ENCODE measurements around the gene PXDN. TPM values are rescaled to one million over a fixed set of nuclear protein-coding genes. Genes with fewer than 3 reads are reported as not detected.
A peak's percentile ranks its signal among the peaks of the same experiment; 100 is the strongest.

Gene PXDN
- total and polyA plus RNA-seq, 2 donors (not counting 3 experiments of a cell fraction or from before 2014, with no cell fraction given) = 231 to 308 TPM

DNA sequence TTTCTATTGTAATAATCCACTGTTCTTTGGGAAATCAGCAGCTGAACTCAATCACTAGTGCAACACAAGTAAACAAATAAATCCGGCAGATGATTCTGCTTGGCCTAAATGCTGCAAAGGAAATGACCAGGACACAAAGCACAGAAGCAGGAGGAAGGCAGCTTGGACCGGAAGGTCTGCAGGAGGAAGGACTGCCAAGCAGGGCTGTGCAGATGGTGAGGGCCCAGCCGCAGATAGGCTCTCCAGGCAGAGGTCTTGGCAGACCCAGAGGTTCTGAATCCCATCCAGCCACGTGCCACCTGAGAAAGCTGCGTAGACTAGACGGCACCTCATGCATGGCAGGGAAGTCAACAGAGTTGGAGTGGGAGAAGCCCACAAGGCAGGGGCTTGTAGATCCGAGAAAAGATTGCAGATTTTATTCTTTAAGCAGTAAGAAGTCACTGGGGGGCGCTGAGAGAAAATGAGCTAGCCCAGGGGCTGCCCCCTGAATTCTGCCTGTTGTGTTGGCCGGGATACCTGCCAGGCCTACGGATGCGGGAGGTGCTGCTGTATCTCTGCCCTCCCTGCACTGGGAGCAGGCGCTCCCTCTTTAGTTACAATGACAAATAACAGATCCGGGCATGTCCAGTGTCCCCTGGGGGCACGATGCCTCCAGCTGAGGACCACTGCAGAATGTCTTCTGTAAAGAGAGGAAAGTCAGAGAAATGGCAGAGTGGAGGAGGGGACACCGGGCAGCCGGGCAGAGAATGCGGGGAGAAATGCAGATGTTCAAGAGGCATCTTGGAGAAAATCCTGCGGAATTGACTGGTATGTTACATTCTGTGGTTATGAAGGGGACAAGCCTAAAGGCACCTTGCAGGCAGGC is 153.5 kb downstream of the PXDN start:
- Histone ChIP-seq H3K27me3 (ENCODE audit: control insufficient read depth in 2 of 2, insufficient read depth in 2 of 2, low read length in 2 of 2) (no peaks in the 10 kb centered on the region), H3K27ac (ENCODE audit: insufficient read depth, low read depth, low read length) (peak overlapping the region; percentile 67), H3K36me3 (ENCODE audit: control insufficient read depth in 2 of 2, extremely low read depth in 1 of 2, insufficient read depth in 2 of 2, low read length in 2 of 2) (no peaks in the 10 kb centered on the region), H3K9me1 (replicated peaks; ENCODE audit: control insufficient read depth, extremely low read depth, insufficient read depth, low read length) (no peaks in the 10 kb centered on the region), H3K4me1 (ENCODE audit: control insufficient read depth, extremely low read depth, insufficient read depth, low read length) (peaks cover 12% of the 10 kb centered on the region), H2AFZ (ENCODE audit: low read depth, low read length) (peak overlapping the region; percentile 48), H3K4me2 (ENCODE audit: insufficient read depth, low read length) (no peak overlapping the region), H3K9me3 (replicated peaks; ENCODE audit: control insufficient read depth, insufficient read depth, low read length) (no peaks in the 10 kb centered on the region), H3K9ac (replicated peaks; ENCODE audit: extremely low read depth, insufficient read depth, low read length) (peak overlapping the region; percentile 30), H3K4me3 (replicated peaks in 1 of 3; ENCODE audit: insufficient read depth in 1 of 3, low read depth in 1 of 3, low read length in 3 of 3) (no peak overlapping the region), H4K20me1 (replicated peaks; ENCODE audit: control insufficient read depth, extremely low read depth, insufficient read depth, low read length) (no peaks in the 10 kb centered on the region), H3K79me2 (ENCODE audit: control insufficient read depth, insufficient read depth, low read length) (no peaks in the 10 kb centered on the region)
- dilution Hi-C loops (cut with MboI; ENCODE audit: extremely low pct_ligation_motif_present, low sequenced_read_pairs) (no loop called here), intact Hi-C loops (cut with micrococcal nuclease) (loop anchor here (5.0 kb wide), 2 partner anchors 51 to 96 kb away; no protein-coding TSS in a partner anchor)
- no TSS peak for BruUV-seq (replicated peaks)
- FAIRE-seq (peak; percentile 88), DNase-seq (ENCODE audit: low read depth, low spot score) (peak; percentile 31)
- TF ChIP-seq, protein P1, sequence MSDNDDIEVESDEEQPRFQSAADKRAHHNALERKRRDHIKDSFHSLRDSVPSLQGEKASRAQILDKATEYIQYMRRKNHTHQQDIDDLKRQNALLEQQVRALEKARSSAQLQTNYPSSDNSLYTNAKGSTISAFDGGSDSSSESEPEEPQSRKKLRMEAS (IDR thresholded peaks at IDR 0.05; ENCODE audit: insufficient read depth, insufficient read length) = peak; percentile 40
- peak; percentile 19 for TF ChIP-seq JUN (IDR thresholded peaks at IDR 0.05; ENCODE audit: borderline replicate concordance, insufficient read depth, insufficient read length, low read depth)
- no peak for TF ChIP-seq EZH2 (IDR thresholded peaks at IDR 0.05; ENCODE audit: borderline replicate concordance, low read depth, low read length, severe bottlenecking)
- POLR2A ChIA-PET = interaction anchor here (1.0 kb wide), 1 partner anchor 35 kb away, joined by 3 read pairs; no protein-coding TSS in a partner anchor
- CTCF ChIA-PET = interaction anchor here (0.6 to 6.5 kb wide), 23 partner anchors 15 to 226 kb away, joined by 3 to 137 read pairs (median 4); no protein-coding TSS in a partner anchor

- no peak overlapping the region for H3K9ac ChIP-seq (replicated peaks; ENCODE audit: extremely low read depth, insufficient read depth, low read length)
- intact Hi-C loops (cut with micrococcal nuclease) (no loop called here), dilution Hi-C loops (cut with MboI; ENCODE audit: extremely low pct_ligation_motif_present, low sequenced_read_pairs) (no loop called here)
- H3K4me1 ChIP-seq (ENCODE audit: control insufficient read depth, extremely low read depth, insufficient read depth, low read length) = peaks cover 12% of the 10 kb centered on the region
- ChIA-PET CTCF (interaction anchor here (0.6 to 6.5 kb wide), 6 partner anchors 159 to 228 kb away, joined by 3 to 137 read pairs (median 11); no protein-coding TSS in a partner anchor), POLR2A (no interaction called here)
- BruUV-seq (replicated peaks) = no TSS peak
- H3K27ac ChIP-seq (ENCODE audit: insufficient read depth, low read depth, low read length) = no peak overlapping the region
- H3K9me3 ChIP-seq (replicated peaks; ENCODE audit: control insufficient read depth, insufficient read depth, low read length) = no peaks in the 10 kb centered on the region
- FAIRE-seq (no peak), DNase-seq (ENCODE audit: low read depth, low spot score) (no peak)
- H3K36me3 ChIP-seq (ENCODE audit: control insufficient read depth in 2 of 2, extremely low read depth in 1 of 2, insufficient read depth in 2 of 2, low read length in 2 of 2) = no peaks in the 10 kb centered on the region
- TF ChIP-seq JUN (IDR thresholded peaks at IDR 0.05; ENCODE audit: borderline replicate concordance, insufficient read depth, insufficient read length, low read depth) (no peak), CTCF (IDR thresholded peaks at IDR 0.05; ENCODE audit: extremely low read depth in 1 of 2, insufficient read depth in 1 of 2, low read depth in 1 of 2, low read length in 2 of 2) (peak; percentile 1 to 3)
- H2AFZ ChIP-seq (ENCODE audit: low read depth, low read length) = no peak overlapping the region
- no peaks in the 10 kb centered on the region for H4K20me1 ChIP-seq (replicated peaks; ENCODE audit: control insufficient read depth, extremely low read depth, insufficient read depth, low read length)
- H3K27me3 ChIP-seq (ENCODE audit: control insufficient read depth in 2 of 2, insufficient read depth in 2 of 2, low read length in 2 of 2) = no peaks in the 10 kb centered on the region
- no peaks in the 10 kb centered on the region for H3K9me1 ChIP-seq (replicated peaks; ENCODE audit: control insufficient read depth, extremely low read depth, insufficient read depth, low read length)
- H3K4me2 ChIP-seq (ENCODE audit: insufficient read depth, low read length) = no peak overlapping the region
- H3K79me2 ChIP-seq (ENCODE audit: control insufficient read depth, insufficient read depth, low read length) = no peaks in the 10 kb centered on the region
- no peak overlapping the region for H3K4me3 ChIP-seq (replicated peaks in 1 of 3; ENCODE audit: insufficient read depth in 1 of 3, low read depth in 1 of 3, low read length in 3 of 3)
Measured at GRCh38 chr2:1588978-1589621, 155.2 kb downstream of the PXDN start.
